H1 (cell line): ENCODE measurements around the gene LRRTM4. TPM values are rescaled to one million over a fixed set of nuclear protein-coding genes. Genes with fewer than 3 reads are reported as not detected.

ENCODE experiments used
- GABPA ChIP-seq: IDR thresholded peaks from 2 replicates; pipeline ENCODE4 v1.6.1; 2011; ENCODE audit warnings: mild to moderate bottlenecking, low read length, moderate library complexity, borderline replicate concordance; ENCODE audit not compliant: insufficient read depth
- SRF ChIP-seq: IDR thresholded peaks from 2 replicates; pipeline ENCODE4 v1.6.1; 2011; ENCODE audit warnings: mild to moderate bottlenecking, low read depth, low read length, moderate library complexity
- polyA plus RNA-seq, 7 experiments: library from polyadenylated mRNA; depleted of rRNA in 3 of 7; stranded (reverse) in 5 of 7; unstranded in 2 of 7; fragments of >200 nt in 5 of 7; fragments of 200-250 nt in 2 of 7; gene quantifications; 1 replicate in 5 of 7; 2 replicates in 1 of 7; 4 replicates in 1 of 7; pipeline versions ENCODE4 v1.2.1 to v1.2.3, GENCODE V29; 2011 to 2013; ENCODE audit warnings: missing spikeins in 2 of 7, mixed read lengths in 2 of 7
- total RNA-seq: library from RNA; stranded (reverse); fragmentation: NEBNext Ultra II Directional; extraction: Animal tissue kit (Norgen Biotek cat#: 25700); gene quantifications from 2 replicates; pipeline ENCODE4 v1.2.1, GENCODE V29; 2021

Gene LRRTM4
- total and polyA plus RNA-seq, 2 of the 8 experiments (the other 6 are each of a cell fraction or from before 2014, with no cell fraction given): 3.6 to 9.5 TPM

- TF ChIP-seq SRF (no peak), GABPA (no peak)
Measured at GRCh38 chr2:77210725-77211124, 311.5 kb downstream of the LRRTM4 start (continued).
